ENCODE results near the gene EZR. TPM values are rescaled to one million over a fixed set of nuclear protein-coding genes. Genes with fewer than 3 reads are reported as not detected.
A peak's percentile ranks its signal among the peaks of the same experiment; 100 is the strongest.

EZR gene
- total RNA-seq, 1 experiment from 2014 or later = 375 TPM

GRCh38 chr6:158780246-158780884 lies 38.8 kb downstream of the EZR start:
- Mint-ChIP-seq H3K4me1 (peaks cover 7 to 10% of the 10 kb centered on the region in 2 experiments; a peak in 3 of 4 replicates), H3K27me3 (ENCODE audit: low read depth) (no peaks in the 10 kb centered on the region), H3K27ac (peak overlapping the region in 2 of 3 experiments; percentile 39 to 45; a peak in 3 of 7 replicates), H3K9me3 (no peaks in the 10 kb centered on the region), H3K36me3 (ENCODE audit: insufficient read depth in 1 of 3, low read depth in 3 of 3) (peaks cover 71 to 94% (median 92%) of the 10 kb centered on the region in 3 experiments), H3K4me3 (no peak overlapping the region)
- H4K20me1 ChIP-seq (ENCODE audit: control insufficient read depth, insufficient read depth, insufficient read length) = no peaks in the 10 kb centered on the region
- H2BK15ac ChIP-seq (ENCODE audit: low read depth, low read length) = no peak overlapping the region
- no peak overlapping the region for H4K91ac ChIP-seq (ENCODE audit: insufficient read length, low read depth, low read length)
- TF ChIP-seq CTCF (conservative IDR thresholded peaks at IDR 0.05) = no peak
- no peaks in the 10 kb centered on the region for H3K9me3 ChIP-seq (ENCODE audit: control insufficient read depth, low read depth, low read length)
- no peak overlapping the region for H2BK120ac ChIP-seq (ENCODE audit: low read depth, low read length, poor library complexity, severe bottlenecking)
- H2BK12ac ChIP-seq (ENCODE audit: insufficient read length, low read depth, low read length) = no peak overlapping the region
- H3K27ac ChIP-seq (ENCODE audit: insufficient read length, low read depth, low read length) = no peak overlapping the region
- H3K23me2 ChIP-seq (ENCODE audit: insufficient read length, low read depth, low read length, poor library complexity, severe bottlenecking) = no peaks in the 10 kb centered on the region
- no peak overlapping the region for H3K18ac ChIP-seq (ENCODE audit: insufficient read length, low read depth, low read length)
- no peak overlapping the region for H3K23ac ChIP-seq (ENCODE audit: insufficient read length, low read depth, low read length)
- H3T11ph ChIP-seq (ENCODE audit: low read length) = no peak overlapping the region
- no peak overlapping the region for H2AK5ac ChIP-seq (ENCODE audit: insufficient read length, low read length)
- H3K4me1 ChIP-seq (ENCODE audit: insufficient read depth, low read length) = no peaks in the 10 kb centered on the region
- H3K27me3 ChIP-seq (ENCODE audit: insufficient read depth, low read length) = no peaks in the 10 kb centered on the region
- no peak overlapping the region for H4K5ac ChIP-seq (ENCODE audit: insufficient read length, low read depth, low read length)
- no peak overlapping the region for H3K9ac ChIP-seq (ENCODE audit: extremely low read depth, insufficient read length, low read length)
- no peak overlapping the region for H3K4me2 ChIP-seq (ENCODE audit: insufficient read depth, insufficient read length, low read length)
- no peak overlapping the region for H2AFZ ChIP-seq (ENCODE audit: low read length)
- H3K4ac ChIP-seq (ENCODE audit: low read depth, low read length) = no peak overlapping the region
- no peak for DNase-seq
- H2BK5ac ChIP-seq (ENCODE audit: insufficient read length, low read length) = no peak overlapping the region
- H3K56ac ChIP-seq (ENCODE audit: insufficient read length, low read depth, low read length) = no peak overlapping the region
- H3K79me2 ChIP-seq (ENCODE audit: insufficient read depth, low read length) = no peaks in the 10 kb centered on the region
- no CpG with 5 or more reads among the region's 7 CpGs for WGBS (ENCODE audit: extremely low coverage, insufficient read length, low lambda C conversion rate)
- H2BK20ac ChIP-seq (ENCODE audit: low read depth, low read length, poor library complexity, severe bottlenecking) = no peak overlapping the region
- H3K79me1 ChIP-seq (ENCODE audit: insufficient read depth, low read depth, low read length, poor library complexity, severe bottlenecking) = peaks cover 13% of the 10 kb centered on the region
- no peak overlapping the region for H4K8ac ChIP-seq (replicated peaks; ENCODE audit: insufficient read length, low read depth, low read length)
- H3K14ac ChIP-seq (ENCODE audit: insufficient read depth, low read length) = no peak overlapping the region
